Breast epithelium (tissue), 4 donors: ENCODE results near the gene SCPEP1. TPM values are rescaled to one million over a fixed set of nuclear protein-coding genes. Genes with fewer than 3 reads are reported as not detected.
"Not testable (repeated sequence)": the region's sequence is repeated elsewhere in the genome, so short reads cannot be mapped to it uniquely, and the experiment has no call there.

Source experiments
- DNase-seq, 2 donors: peaks; one replicate each; pipeline ENCODE4 v3.0.0-alpha.2; 2019; ENCODE audit warnings: low spot score in 2 of 2
- H3K27ac ChIP-seq, 2 donors: fragments of 200-600 bp; sonication (generic) in 1 of 2; one replicate each; pipeline ENCODE4 v1.5.1; 2016 to 2019; ENCODE audit warnings: mild to moderate bottlenecking in 1 of 2
- H3K27me3 ChIP-seq, 2 donors: fragments of 200-600 bp; sonication (generic) in 1 of 2; one replicate each; pipeline versions ENCODE4 v1.5.1 to v1.6.0; 2017 to 2019; ENCODE audit warnings: control low read depth in 1 of 2, mild to moderate bottlenecking in 1 of 2
- H3K36me3 ChIP-seq: fragments of 200-600 bp; one replicate; pipeline ENCODE4 v1.5.1; 2019
- H3K4me1 ChIP-seq, 2 donors: fragments of 200-600 bp; sonication (generic); one replicate each; pipeline ENCODE4 v1.5.1; 2016 to 2019; ENCODE audit warnings: control low read depth in 1 of 2
- H3K4me3 ChIP-seq, 3 donors: fragments of 200-600 bp; sonication (generic); 1 replicate in 2 of 3; 2 replicates in 1 of 3; pipeline ENCODE4 v1.5.1; 2016 to 2019; ENCODE audit warnings: mild to moderate bottlenecking in 3 of 3, moderate library complexity in 2 of 3
- H3K9me3 ChIP-seq, 2 donors: fragments of 200-600 bp; sonication (generic) in 1 of 2; one replicate each; pipeline ENCODE4 v1.5.1; 2016 to 2019; ENCODE audit warnings: control low read depth in 1 of 2
- POLR2A ChIP-seq: fragments of 450-650 bp; IDR thresholded peaks from one replicate; pipeline ENCODE4 v1.6.1; 2016; ENCODE audit warnings: antibody characterized with exemption, mild to moderate bottlenecking, moderate library complexity
- POLR2AphosphoS5 ChIP-seq, 3 donors: sonication (generic); formaldehyde crosslinking; IDR thresholded peaks; one replicate each; pipeline ENCODE4 v1.6.1; 2017; ENCODE audit warnings: antibody characterized with exemption in 3 of 3
- intact Hi-C: fragments of 100-400 bp; cut with DNase I; formaldehyde crosslinking; loops from one replicate; pipeline ENCODE4 v1.15.1; 2023; ENCODE audit warnings: low total_unique reads
- total RNA-seq, 3 donors: library from RNA; depleted of rRNA; stranded (reverse); fragments of >200 nt; gene quantifications; one replicate each; pipeline ENCODE4 v1.1.0, GENCODE V29; 2016
- TF ChIP-seq, protein P1 (sequence below), 3 donors: fragments of 450-650 bp; IDR thresholded peaks; one replicate each; pipeline ENCODE4 v1.5.1; 2016 to 2017; ENCODE audit warnings: antibody characterized with exemption in 3 of 3, mild to moderate bottlenecking in 3 of 3, moderate library complexity in 3 of 3

SCPEP1 gene
- total RNA-seq, 3 donors from 2014 or later, result 55.4 to 264 (median 146) TPM

DNA sequence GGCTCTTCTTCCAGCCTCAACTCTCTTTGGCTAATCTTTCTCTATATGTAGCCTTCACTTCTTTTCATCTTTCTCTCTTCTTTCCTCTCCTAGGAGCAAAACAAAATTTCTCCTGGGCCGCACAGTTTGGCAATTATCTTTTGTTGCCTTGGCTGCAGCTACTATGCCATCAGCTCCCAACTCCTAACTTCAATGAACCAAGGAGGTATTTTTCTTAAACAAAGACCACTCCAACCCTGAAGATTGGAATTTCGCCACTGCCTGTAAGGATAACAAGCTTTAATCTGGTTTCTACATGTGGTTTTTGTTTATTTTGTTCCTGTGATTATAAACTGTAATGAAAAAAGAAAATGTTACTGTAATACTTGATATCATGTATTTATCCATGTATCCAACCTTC lies 2.3 kb upstream of the SCPEP1 start:
- no peak for DNase-seq
- H3K36me3 ChIP-seq, result no peaks in the 10 kb centered on the region
- no peaks in the 10 kb centered on the region for H3K9me3 ChIP-seq
- no peak overlapping the region for H3K4me3 ChIP-seq
- TF ChIP-seq POLR2AphosphoS5 (IDR thresholded peaks at IDR 0.05) (no peak), POLR2A (no peak)
- TF ChIP-seq, protein P1, sequence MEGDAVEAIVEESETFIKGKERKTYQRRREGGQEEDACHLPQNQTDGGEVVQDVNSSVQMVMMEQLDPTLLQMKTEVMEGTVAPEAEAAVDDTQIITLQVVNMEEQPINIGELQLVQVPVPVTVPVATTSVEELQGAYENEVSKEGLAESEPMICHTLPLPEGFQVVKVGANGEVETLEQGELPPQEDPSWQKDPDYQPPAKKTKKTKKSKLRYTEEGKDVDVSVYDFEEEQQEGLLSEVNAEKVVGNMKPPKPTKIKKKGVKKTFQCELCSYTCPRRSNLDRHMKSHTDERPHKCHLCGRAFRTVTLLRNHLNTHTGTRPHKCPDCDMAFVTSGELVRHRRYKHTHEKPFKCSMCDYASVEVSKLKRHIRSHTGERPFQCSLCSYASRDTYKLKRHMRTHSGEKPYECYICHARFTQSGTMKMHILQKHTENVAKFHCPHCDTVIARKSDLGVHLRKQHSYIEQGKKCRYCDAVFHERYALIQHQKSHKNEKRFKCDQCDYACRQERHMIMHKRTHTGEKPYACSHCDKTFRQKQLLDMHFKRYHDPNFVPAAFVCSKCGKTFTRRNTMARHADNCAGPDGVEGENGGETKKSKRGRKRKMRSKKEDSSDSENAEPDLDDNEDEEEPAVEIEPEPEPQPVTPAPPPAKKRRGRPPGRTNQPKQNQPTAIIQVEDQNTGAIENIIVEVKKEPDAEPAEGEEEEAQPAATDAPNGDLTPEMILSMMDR (IDR thresholded peaks at IDR 0.05), result no peak
- H3K27ac ChIP-seq, result no peak overlapping the region
- intact Hi-C loops, result no loop called here
- H3K4me1 ChIP-seq, result no peaks in the 10 kb centered on the region
- no peaks in the 10 kb centered on the region for H3K27me3 ChIP-seq

DNA sequence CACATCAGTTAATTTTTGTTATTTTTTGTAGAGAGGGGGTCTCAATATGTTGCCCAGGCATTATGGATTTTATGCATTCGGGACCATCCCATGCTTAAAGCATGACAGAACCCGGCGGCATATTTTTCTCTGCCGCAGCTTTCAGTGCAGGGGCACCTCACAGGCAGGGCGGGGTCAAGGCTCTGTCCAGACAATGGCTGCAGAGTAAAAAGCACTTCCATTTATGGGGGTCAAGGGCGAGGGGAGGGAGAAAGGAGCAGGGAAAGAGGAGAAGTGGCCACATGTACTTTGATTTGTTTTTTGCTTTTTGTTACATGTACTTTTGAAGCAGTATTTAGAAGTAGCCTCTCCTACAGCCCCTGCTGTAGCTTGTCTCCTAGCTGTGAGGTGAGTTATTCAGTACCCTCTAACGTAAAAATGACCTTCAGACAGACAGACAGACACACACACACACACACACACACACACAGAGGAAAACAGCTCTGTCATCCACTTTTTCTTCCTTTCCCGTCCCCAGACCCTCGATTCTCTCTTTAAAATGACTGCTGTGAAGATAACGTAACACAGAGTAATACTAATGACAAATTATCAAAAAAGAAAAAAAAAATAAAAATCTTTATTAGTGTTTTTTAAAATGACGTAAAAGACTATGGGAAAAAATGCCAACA lies 856 bp upstream of the SCPEP1 start:
- H3K4me3 ChIP-seq, result peak overlapping the region; percentile 45 to 76 (median 63)
- intact Hi-C loops, result no loop called here

DNA sequence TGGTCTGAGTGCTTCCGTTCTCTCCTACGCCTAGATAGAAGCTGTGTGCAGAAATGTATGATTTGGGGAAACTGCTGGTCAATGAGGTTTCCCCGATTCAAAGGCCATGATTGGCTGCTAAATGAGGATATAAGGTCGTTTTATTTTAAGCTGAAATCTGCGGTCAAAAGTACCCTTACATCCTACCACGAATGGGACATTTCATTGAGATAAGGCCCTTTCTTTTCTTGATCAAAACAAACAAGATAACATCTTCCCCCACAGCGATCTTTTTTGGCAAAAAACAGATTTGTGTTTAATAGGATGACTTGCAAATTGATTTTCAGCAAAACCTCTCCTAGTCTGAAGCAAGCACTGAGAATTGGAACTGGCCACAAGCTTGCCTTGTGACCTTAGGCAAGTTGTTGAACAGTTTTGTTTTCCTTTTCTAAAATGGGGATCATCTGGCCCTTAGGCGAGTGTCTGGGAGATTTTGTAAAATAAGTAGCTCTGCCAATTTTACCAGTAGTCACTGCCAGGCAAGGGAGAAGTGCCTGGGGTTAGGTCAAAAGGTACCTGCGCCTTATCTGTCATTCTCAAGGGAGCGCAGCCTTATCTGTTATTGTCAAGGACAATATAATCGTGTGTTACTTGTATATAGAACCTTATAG lies 635 bp downstream of the SCPEP1 start:
- intact Hi-C loops, result no loop called here
- no peaks in the 10 kb centered on the region for H3K4me1 ChIP-seq
- peak overlapping the region; percentile 45 to 76 (median 63) for H3K4me3 ChIP-seq
- no peaks in the 10 kb centered on the region for H3K9me3 ChIP-seq
- H3K27me3 ChIP-seq, result no peaks in the 10 kb centered on the region
- H3K27ac ChIP-seq, result peak overlapping the region; percentile 38 to 73
- no peak for DNase-seq
- TF ChIP-seq, protein P1 (IDR thresholded peaks at IDR 0.05), result no peak
- TF ChIP-seq POLR2A (no peak), POLR2AphosphoS5 (IDR thresholded peaks at IDR 0.05) (no peak)
- no peaks in the 10 kb centered on the region for H3K36me3 ChIP-seq

More for the DNA sequence above, 856 bp upstream of the SCPEP1 start:
- Histone ChIP-seq H3K4me1 (no peaks in the 10 kb centered on the region), H3K36me3 (no peaks in the 10 kb centered on the region), H3K27me3 (no peaks in the 10 kb centered on the region), H3K9me3 (no peaks in the 10 kb centered on the region), H3K27ac (no peak overlapping the region)
- DNase-seq, result no peak
- TF ChIP-seq POLR2AphosphoS5 (IDR thresholded peaks at IDR 0.05), result no peak
- no peak for TF ChIP-seq POLR2A
- TF ChIP-seq, protein P1 (IDR thresholded peaks at IDR 0.05), result no peak

DNA sequence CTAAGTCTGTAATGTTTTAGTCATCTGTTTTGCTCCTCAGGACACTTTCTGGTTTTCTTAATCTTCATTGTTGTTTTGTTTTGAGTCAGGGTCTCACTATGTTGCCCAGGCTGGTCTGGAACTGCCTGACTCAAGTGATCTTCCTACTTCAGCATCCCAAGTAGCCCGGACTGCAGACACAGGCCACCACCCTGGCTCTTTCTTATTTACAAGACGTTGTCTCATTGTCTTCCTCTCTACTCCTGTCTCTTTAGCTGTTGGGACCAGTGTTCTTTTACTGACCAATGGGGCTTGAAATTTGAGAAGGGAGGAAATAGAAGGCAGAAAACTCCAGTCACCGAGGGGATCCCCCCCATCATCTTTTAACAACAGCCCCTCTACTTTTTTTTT lies 1.2 kb downstream of the SCPEP1 start:
- H3K27ac ChIP-seq, result peak overlapping the region; percentile 38 to 73
- no peaks in the 10 kb centered on the region for H3K4me1 ChIP-seq
- H3K27me3 ChIP-seq, result no peaks in the 10 kb centered on the region
- no peaks in the 10 kb centered on the region for H3K9me3 ChIP-seq
- intact Hi-C loops, result no loop called here
- DNase-seq, result no peak
- no peaks in the 10 kb centered on the region for H3K36me3 ChIP-seq
- TF ChIP-seq, protein P1 (IDR thresholded peaks at IDR 0.05), result no peak
- TF ChIP-seq POLR2AphosphoS5 (IDR thresholded peaks at IDR 0.05), result no peak
- no peak for TF ChIP-seq POLR2A
- peak overlapping the region; percentile 45 to 76 (median 63) for H3K4me3 ChIP-seq

DNA sequence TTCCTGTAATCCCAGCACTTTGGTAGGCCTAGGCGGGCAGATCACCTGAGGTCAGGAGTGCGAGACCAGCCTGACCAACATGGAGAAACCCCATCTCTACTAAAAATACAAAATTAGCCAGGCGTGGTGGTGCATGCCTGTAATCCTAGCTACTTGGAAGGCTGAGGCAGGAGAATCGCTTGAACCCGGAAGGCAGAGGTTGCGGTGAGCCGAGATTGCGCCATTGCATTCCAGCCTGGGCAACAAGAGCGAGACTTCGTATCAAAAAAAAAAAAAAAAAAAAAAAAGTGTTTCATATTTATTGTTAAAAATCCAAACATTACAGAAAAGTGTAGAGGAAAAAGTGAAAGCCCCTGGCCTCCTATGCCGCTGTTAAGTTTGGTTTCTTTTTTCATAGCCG lies 2.6 kb downstream of the SCPEP1 start:
- H3K9me3 ChIP-seq, H3K4me1 ChIP-seq, H3K27me3 ChIP-seq, intact Hi-C loops, H3K36me3 ChIP-seq: not testable (repeated sequence)
- peak in 1 of 2 donors; percentile 76 for DNase-seq
- Histone ChIP-seq H3K27ac (peak overlapping the region; percentile 72 to 77), H3K4me3 (peak overlapping the region in 2 of 3 donors; percentile 20 to 39)
